Activated CD4-positive, CD25-positive, alpha-beta regulatory T cell treated with anti-CD3 and anti-CD28 coated beads, Interleukin-2, amount 50 U/mL, for 24 hours (primary cell): ENCODE results near the gene AHR.
"Not testable (repeated sequence)": the region's sequence is repeated elsewhere in the genome, so short reads cannot be mapped to it uniquely, and the experiment has no call there.

Source experiments
- ATAC-seq, 2 donors: fragments of 150-1000 bp; cut with Tn5 transposase; one replicate each; pipeline ENCODE4 v1.10.0; 2021; ENCODE audit warnings: mild to moderate bottlenecking in 1 of 2, moderate library complexity in 1 of 2

AHR gene

GRCh38 chr7:17380736-17381662 lies 82.5 kb downstream of the AHR start:
- ATAC-seq, result no peak

- ATAC-seq, result not testable (repeated sequence)
These were observed 84.2 kb downstream of the AHR start for GRCh38 chr7:17382408-17383354.

- ATAC-seq, result no peak
These were observed 85.9 kb downstream of the AHR start for GRCh38 chr7:17384400-17384799.

GRCh38 chr7:17385612-17386011 lies 87.2 kb downstream of the AHR start:
- no peak for ATAC-seq

GRCh38 chr7:17390392-17390791 lies 91.9 kb downstream of the AHR start:
- no peak for ATAC-seq

GRCh38 chr7:17391366-17391765 lies 92.9 kb downstream of the AHR start:
- no peak for ATAC-seq

GRCh38 chr7:17392846-17393245 lies 94.4 kb downstream of the AHR start:
- no peak for ATAC-seq

GRCh38 chr7:17394563-17394962 lies 96.1 kb downstream of the AHR start:
- ATAC-seq, result not testable (repeated sequence)
